ENCODE data around the gene DTNBP1. TPM values are rescaled to one million over a fixed set of nuclear protein-coding genes. Genes with fewer than 3 reads are reported as not detected.

The DTNBP1 gene
- total and polyA plus RNA-seq, 2 of the 13 experiments (the other 11 are each of a cell fraction or from before 2014, with no cell fraction given), result 6.6 to 19.1 TPM

GRCh38 chr6:15661853-15662325 lies 939 bp downstream of the DTNBP1 start (continued):
- no peak for TF ChIP-seq MXD4 (CRISPR knock-in tag; IDR thresholded peaks at IDR 0.05)
- no peak for TF ChIP-seq ZNF800 (CRISPR knock-in tag; IDR thresholded peaks at IDR 0.05)
- no peak for TF ChIP-seq ZNF687 (CRISPR knock-in tag; IDR thresholded peaks at IDR 0.05)
- TF ChIP-seq SOX13 (IDR thresholded peaks at IDR 0.05), result no peak
- TF ChIP-seq SOX13 (CRISPR knock-in tag; conservative IDR thresholded peaks at IDR 0.05 in 1 of 2, IDR thresholded peaks at IDR 0.05 in 1 of 2), result no peak
- TF ChIP-seq IKZF4 (CRISPR knock-in tag; IDR thresholded peaks at IDR 0.05; ENCODE audit: borderline replicate concordance, low read depth, not compliant biosample characterization), result peak; percentile 38
- no peak for TF ChIP-seq ZSCAN31 (CRISPR knock-in tag; IDR thresholded peaks at IDR 0.05; ENCODE audit: low read depth)
- TF ChIP-seq ZNF329 (CRISPR knock-in tag; IDR thresholded peaks at IDR 0.05; ENCODE audit: low read depth), result no peak; the same call in 1 of the 2 replicates
- TF ChIP-seq ZNF44 (CRISPR knock-in tag; IDR thresholded peaks at IDR 0.05), result peak; percentile 43; the same call in 1 of the 2 replicates
- TF ChIP-seq SRSF9 (IDR thresholded peaks at IDR 0.05; ENCODE audit: borderline replicate concordance, insufficient read depth, low read depth, low read length, poor library complexity, severe bottlenecking), result no peak
- no peak for TF ChIP-seq ZFP91 (CRISPR knock-in tag; IDR thresholded peaks at IDR 0.05; ENCODE audit: borderline replicate concordance)
- TF ChIP-seq THAP11 (CRISPR knock-in tag; IDR thresholded peaks at IDR 0.05), result no peak
- TF ChIP-seq THAP7 (CRISPR knock-in tag; IDR thresholded peaks at IDR 0.05), result 0 out of 2 replicates have a peak, but pooled peaks have one; percentile 20
- 0 out of 2 replicates have a peak, but pooled peaks have one; percentile 22 for TF ChIP-seq ZNF136 (CRISPR knock-in tag; IDR thresholded peaks at IDR 0.05; ENCODE audit: low read depth)
- 0 out of 2 replicates have a peak, but pooled peaks have one; percentile 30 for TF ChIP-seq DMTF1 (CRISPR knock-in tag; IDR thresholded peaks at IDR 0.05)
- TF ChIP-seq ZNF496 (CRISPR knock-in tag; IDR thresholded peaks at IDR 0.05; ENCODE audit: insufficient replicate concordance), result no peak
- TF ChIP-seq CEBPB (IDR thresholded peaks at IDR 0.05; ENCODE audit: borderline replicate concordance, low read depth, low read length), result no peak
- no peak for TF ChIP-seq ZNF720 (CRISPR knock-in tag; IDR thresholded peaks at IDR 0.05)

Data from HepG2 (cell line).